ENCODE data around the gene ZNF316.

DNA sequence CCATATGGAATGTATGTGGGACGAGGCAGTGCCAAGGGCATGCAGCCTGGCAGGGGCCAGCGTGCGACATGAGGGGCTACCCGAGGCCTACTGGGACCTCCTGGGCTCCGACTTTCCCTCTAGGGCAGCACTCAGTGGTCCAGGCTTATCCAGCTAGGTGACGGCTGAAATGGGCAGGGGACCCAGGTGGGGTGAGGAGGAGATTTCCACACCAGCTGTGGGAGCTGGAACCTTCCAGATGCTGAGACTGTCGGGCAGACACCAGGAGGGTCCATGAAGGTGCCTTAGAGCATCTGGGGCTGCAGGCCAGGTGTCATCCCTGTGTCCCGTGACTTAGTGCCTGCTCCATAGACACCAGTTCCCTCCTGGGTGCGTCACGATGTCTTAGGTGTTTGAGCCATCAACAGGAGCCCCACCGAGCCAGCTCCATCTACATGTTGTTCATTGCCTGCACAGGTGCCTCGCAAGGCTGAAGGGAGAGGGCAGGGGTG lies 13.4 kb downstream of the ZNF316 start:
- TF ChIP-seq, protein P1, sequence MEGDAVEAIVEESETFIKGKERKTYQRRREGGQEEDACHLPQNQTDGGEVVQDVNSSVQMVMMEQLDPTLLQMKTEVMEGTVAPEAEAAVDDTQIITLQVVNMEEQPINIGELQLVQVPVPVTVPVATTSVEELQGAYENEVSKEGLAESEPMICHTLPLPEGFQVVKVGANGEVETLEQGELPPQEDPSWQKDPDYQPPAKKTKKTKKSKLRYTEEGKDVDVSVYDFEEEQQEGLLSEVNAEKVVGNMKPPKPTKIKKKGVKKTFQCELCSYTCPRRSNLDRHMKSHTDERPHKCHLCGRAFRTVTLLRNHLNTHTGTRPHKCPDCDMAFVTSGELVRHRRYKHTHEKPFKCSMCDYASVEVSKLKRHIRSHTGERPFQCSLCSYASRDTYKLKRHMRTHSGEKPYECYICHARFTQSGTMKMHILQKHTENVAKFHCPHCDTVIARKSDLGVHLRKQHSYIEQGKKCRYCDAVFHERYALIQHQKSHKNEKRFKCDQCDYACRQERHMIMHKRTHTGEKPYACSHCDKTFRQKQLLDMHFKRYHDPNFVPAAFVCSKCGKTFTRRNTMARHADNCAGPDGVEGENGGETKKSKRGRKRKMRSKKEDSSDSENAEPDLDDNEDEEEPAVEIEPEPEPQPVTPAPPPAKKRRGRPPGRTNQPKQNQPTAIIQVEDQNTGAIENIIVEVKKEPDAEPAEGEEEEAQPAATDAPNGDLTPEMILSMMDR (IDR thresholded peaks at IDR 0.05): no peak
- TF ChIP-seq POLR2A (IDR thresholded peaks at IDR 0.05): no peak

Data from thyroid gland (tissue), 4 donors.